Stimulated activated CD4-positive, alpha-beta T cell treated with anti-CD3 and anti-CD28 coated beads, Interleukin-4, amount 100 ng/mL, for 4 hours (primary cell): ENCODE results near the gene WNT4.
A peak's percentile ranks its signal among the peaks of the same experiment; 100 is the strongest.

ENCODE experiments used
- DNase-seq, 2 experiments: peaks; one replicate each; pipeline ENCODE4 v3.0.0-alpha.2; 2020

WNT4 gene

GRCh38 chr1:22107126-22107525 lies 35.8 kb downstream of the WNT4 start:
- DNase-seq = no peak

- DNase-seq = peak in 1 of 2 experiments; percentile 17
Measured at GRCh38 chr1:22105611-22106207, 37.2 kb downstream of the WNT4 start.

GRCh38 chr1:22104865-22105437 lies 37.9 kb downstream of the WNT4 start:
- peak in 1 of 2 experiments; percentile 26 for DNase-seq

- peak in 1 of 2 experiments; percentile 15 for DNase-seq
Measured at GRCh38 chr1:22104094-22104493, 38.8 kb downstream of the WNT4 start.

- no peak for DNase-seq
Measured at GRCh38 chr1:22102746-22103145, 40.2 kb downstream of the WNT4 start.

GRCh38 chr1:22101995-22102394 lies 40.9 kb downstream of the WNT4 start:
- DNase-seq = no peak

- no peak for DNase-seq
Measured at GRCh38 chr1:22101199-22101598, 41.7 kb downstream of the WNT4 start.

- no peak for DNase-seq
Measured at GRCh38 chr1:22100168-22100567, 42.7 kb downstream of the WNT4 start.

- DNase-seq = no peak
Measured at GRCh38 chr1:22098752-22099151, 44.1 kb downstream of the WNT4 start.

GRCh38 chr1:22096463-22096862 lies 46.4 kb downstream of the WNT4 start:
- no peak for DNase-seq

- DNase-seq = no peak
Measured at GRCh38 chr1:22096036-22096435, 46.9 kb downstream of the WNT4 start.

- DNase-seq = no peak
Measured at GRCh38 chr1:22093513-22093912, 49.4 kb downstream of the WNT4 start.

- DNase-seq = peak; percentile 12 to 62
Measured at GRCh38 chr1:22092026-22092768, 50.7 kb downstream of the WNT4 start.

- no peak for DNase-seq
Measured at GRCh38 chr1:22090867-22091266, 52.0 kb downstream of the WNT4 start.

GRCh38 chr1:22089787-22090186 lies 53.1 kb downstream of the WNT4 start:
- DNase-seq = no peak

- DNase-seq = no peak
Measured at GRCh38 chr1:22089134-22089571, 53.7 kb downstream of the WNT4 start.

- no peak for DNase-seq
Measured at GRCh38 chr1:22088331-22088730, 54.6 kb downstream of the WNT4 start.

- no peak for DNase-seq
Measured at GRCh38 chr1:22080191-22080590, 62.7 kb downstream of the WNT4 start.

- DNase-seq = no peak
Measured at GRCh38 chr1:22078133-22078532, 64.8 kb downstream of the WNT4 start.

GRCh38 chr1:22077728-22078127 lies 65.2 kb downstream of the WNT4 start:
- no peak for DNase-seq

GRCh38 chr1:22076346-22076745 lies 66.6 kb downstream of the WNT4 start:
- DNase-seq = no peak

- DNase-seq = no peak
Measured at GRCh38 chr1:22075718-22076117, 67.2 kb downstream of the WNT4 start.

GRCh38 chr1:22074803-22075202 lies 68.1 kb downstream of the WNT4 start:
- no peak for DNase-seq

GRCh38 chr1:22071511-22071910 lies 71.4 kb downstream of the WNT4 start:
- DNase-seq = no peak
